MCF 10A (cell line): Measurements from ENCODE around the gene LEPR. TPM values are rescaled to one million over a fixed set of nuclear protein-coding genes. Genes with fewer than 3 reads are reported as not detected.

Experiments
- BruUV-seq: library from RNA; stranded (reverse); fragments of 400-500 nt; replicated peaks from 2 replicates; lab custom pipeline; 2021; lab: Mats Ljungman, UMichigan
- CTCF ChIA-PET: fragments of 300-600 bp; sonication (Branson Sonifier 250); formaldehyde crosslinking; extraction: SDS; loops from one replicate; lab custom pipeline; 2021; ENCODE audit warnings: antibody characterized with exemption, inconsistent platforms; lab: Yijun Ruan, JAX
- POLR2A ChIA-PET: fragments of 300-600, 350-650 bp; sonication (Branson Sonifier 250); formaldehyde crosslinking; extraction: SDS; loops from one replicate; lab custom pipeline; 2020; ENCODE audit warnings: antibody characterized with exemption, inconsistent platforms; lab: Yijun Ruan, JAX
- DNase-seq: peaks from one replicate; pipeline ENCODE4 v3.0.0-alpha.2; 2018; ENCODE audit not compliant: unreplicated experiment
- H3K27ac Mint-ChIP-seq: one replicate; pipeline ENCODE4 v1.8.0; 2022; ENCODE audit warnings: mild to moderate bottlenecking, low read depth, mixed read lengths; ENCODE audit not compliant: unreplicated experiment
- H3K27me3 Mint-ChIP-seq: one replicate; pipeline ENCODE4 v1.8.0; 2022; ENCODE audit warnings: mixed read lengths; ENCODE audit not compliant: insufficient read depth, unreplicated experiment
- H3K36me3 Mint-ChIP-seq: one replicate; pipeline ENCODE4 v1.8.0; 2022; ENCODE audit warnings: mild to moderate bottlenecking, moderate library complexity, mixed read lengths; ENCODE audit not compliant: insufficient read depth, unreplicated experiment
- H3K4me1 Mint-ChIP-seq: one replicate; pipeline ENCODE4 v1.8.0; 2022; ENCODE audit warnings: mixed read lengths; ENCODE audit not compliant: insufficient read depth, unreplicated experiment
- H3K4me3 Mint-ChIP-seq: one replicate; pipeline ENCODE4 v1.8.0; 2022; ENCODE audit warnings: mild to moderate bottlenecking, moderate library complexity, mixed read lengths; ENCODE audit not compliant: unreplicated experiment
- H3K9me3 Mint-ChIP-seq: one replicate; pipeline ENCODE4 v1.8.0; 2022; ENCODE audit warnings: mixed read lengths; ENCODE audit not compliant: unreplicated experiment
- CTCF ChIP-seq: fragments of 200-600 bp; IDR thresholded peaks from one replicate; pipeline ENCODE4 v1.8.0; 2022; ENCODE audit warnings: antibody characterized with exemption, mild to moderate bottlenecking; ENCODE audit not compliant: unreplicated experiment
- intact Hi-C: fragments of 100-400 bp; cut with micrococcal nuclease; formaldehyde crosslinking; loops from 2 replicates; pipeline ENCODE4 v1.14.1; 2022
- total RNA-seq: library from RNA; stranded (reverse); gene quantifications from 2 replicates; pipeline ENCODE4 v1.2.3, GENCODE V29; 2022

The LEPR gene
- total RNA-seq, 1 experiment from 2014 or later, result 16.6 TPM

- no peaks in the 10 kb centered on the region for H3K9me3 Mint-ChIP-seq
- no peaks in the 10 kb centered on the region for H3K27me3 Mint-ChIP-seq
- H3K4me1 Mint-ChIP-seq, result peaks cover 28% of the 10 kb centered on the region
- peak; percentile 93 for DNase-seq
- no peak for TF ChIP-seq CTCF
- no TSS peak for BruUV-seq
- no peak overlapping the region for H3K4me3 Mint-ChIP-seq
- H3K36me3 Mint-ChIP-seq, result peaks cover 38% of the 10 kb centered on the region
- CTCF ChIA-PET, result interaction anchor here (0.7 to 1.2 kb wide), 3 partner anchors 15 to 264 kb away, joined by 3 to 5 read pairs (median 4); no protein-coding TSS in a partner anchor
- intact Hi-C loops, result loop anchor here (2.0 to 10.0 kb wide), 4 partner anchors 81 to 1511 kb away; no protein-coding TSS in a partner anchor
- no peak overlapping the region for H3K27ac Mint-ChIP-seq
- POLR2A ChIA-PET, result interaction anchor here (0.5 to 8.2 kb wide), 19 partner anchors 9 to 1500 kb away, joined by 3 to 144 read pairs (median 4); partner anchors contain the start of genes DNAI4 and MIER1
Measured at GRCh38 chr1:65423884-65424572, 3.6 kb downstream of the LEPR start.

GRCh38 chr1:65424573-65424889, 4.1 kb downstream of the LEPR start:
- no TSS peak for BruUV-seq
- peaks cover 43% of the 10 kb centered on the region for H3K36me3 Mint-ChIP-seq
- no peaks in the 10 kb centered on the region for H3K27me3 Mint-ChIP-seq
- H3K4me3 Mint-ChIP-seq, result no peak overlapping the region
- H3K4me1 Mint-ChIP-seq, result peaks cover 28% of the 10 kb centered on the region
- POLR2A ChIA-PET, result interaction anchor here (0.6 to 8.2 kb wide), 9 partner anchors 9 to 1500 kb away, joined by 3 to 144 read pairs (median 4); partner anchors contain the start of genes DNAI4 and MIER1
- H3K27ac Mint-ChIP-seq, result no peak overlapping the region
- CTCF ChIA-PET, result interaction anchor here (0.6 to 0.7 kb wide), 2 partner anchors 14 to 64 kb away, joined by 3 to 4 read pairs; no protein-coding TSS in a partner anchor
- intact Hi-C loops, result loop anchor here (2.0 to 10.0 kb wide), 4 partner anchors 82 to 1510 kb away; no protein-coding TSS in a partner anchor
- no peaks in the 10 kb centered on the region for H3K9me3 Mint-ChIP-seq
- no peak for TF ChIP-seq CTCF
- DNase-seq, result no peak

- ChIA-PET CTCF (interaction anchor here (0.6 to 1.3 kb wide), 2 partner anchors 31 to 64 kb away, joined by 3 read pairs; no protein-coding TSS in a partner anchor), POLR2A (interaction anchor here (0.7 to 5.6 kb wide), 8 partner anchors 11 to 1499 kb away, joined by 3 to 43 read pairs (median 4); partner anchors contain the start of genes DNAI4 and MIER1)
- no peaks in the 10 kb centered on the region for H3K27me3 Mint-ChIP-seq
- no peak for TF ChIP-seq CTCF
- no peaks in the 10 kb centered on the region for H3K9me3 Mint-ChIP-seq
- H3K27ac Mint-ChIP-seq, result peak overlapping the region; percentile 91
- H3K4me1 Mint-ChIP-seq, result peaks cover 28% of the 10 kb centered on the region
- H3K4me3 Mint-ChIP-seq, result peak overlapping the region; percentile 38
- intact Hi-C loops, result loop anchor here (2.0 to 10.0 kb wide), 2 partner anchors 82 to 1510 kb away; no protein-coding TSS in a partner anchor
- peaks cover 47% of the 10 kb centered on the region for H3K36me3 Mint-ChIP-seq
- no TSS peak for BruUV-seq
- no peak for DNase-seq
Measured at GRCh38 chr1:65425006-65425405, 4.5 kb downstream of the LEPR start.

- Mint-ChIP-seq H3K4me1 (peaks cover 34% of the 10 kb centered on the region), H3K27me3 (no peaks in the 10 kb centered on the region), H3K36me3 (peaks cover 52% of the 10 kb centered on the region), H3K4me3 (peak overlapping the region; percentile 38), H3K9me3 (no peaks in the 10 kb centered on the region), H3K27ac (peak overlapping the region; percentile 91)
- TF ChIP-seq CTCF, result no peak
- no TSS peak for BruUV-seq
- peak; percentile 97 for DNase-seq
- POLR2A ChIA-PET, result interaction anchor here (0.6 to 5.6 kb wide), 7 partner anchors 8 to 274 kb away, joined by 3 to 43 read pairs (median 3); no protein-coding TSS in a partner anchor
- CTCF ChIA-PET, result interaction anchor here (0.7 to 1.3 kb wide), 4 partner anchors 31 to 362 kb away, joined by 3 to 7 read pairs (median 3); no protein-coding TSS in a partner anchor
- intact Hi-C loops, result loop anchor here (2.0 to 10.0 kb wide), 2 partner anchors 83 to 1509 kb away; no protein-coding TSS in a partner anchor
Measured at GRCh38 chr1:65425697-65426096, 5.2 kb downstream of the LEPR start.
